Hematopoietic multipotent progenitor cell treated with erythropoietin and hydrocortisone succinate and interleukin-3 and kit ligand, for 17 days (in vitro differentiated cells): ENCODE results near the gene AQP1.

Source experiments
- DNase-seq: peaks from one replicate; pipeline ENCODE4 v3.0.0-alpha.2; 2015; ENCODE audit warnings: low spot score

Gene AQP1

GRCh38 chr7:30921540-30922401 is 10.1 kb downstream of the AQP1 start:
- DNase-seq: no peak

GRCh38 chr7:30922596-30922995 is 10.9 kb downstream of the AQP1 start:
- DNase-seq: no peak

GRCh38 chr7:30923009-30923773 is 11.5 kb downstream of the AQP1 start:
- DNase-seq: no peak

DNA sequence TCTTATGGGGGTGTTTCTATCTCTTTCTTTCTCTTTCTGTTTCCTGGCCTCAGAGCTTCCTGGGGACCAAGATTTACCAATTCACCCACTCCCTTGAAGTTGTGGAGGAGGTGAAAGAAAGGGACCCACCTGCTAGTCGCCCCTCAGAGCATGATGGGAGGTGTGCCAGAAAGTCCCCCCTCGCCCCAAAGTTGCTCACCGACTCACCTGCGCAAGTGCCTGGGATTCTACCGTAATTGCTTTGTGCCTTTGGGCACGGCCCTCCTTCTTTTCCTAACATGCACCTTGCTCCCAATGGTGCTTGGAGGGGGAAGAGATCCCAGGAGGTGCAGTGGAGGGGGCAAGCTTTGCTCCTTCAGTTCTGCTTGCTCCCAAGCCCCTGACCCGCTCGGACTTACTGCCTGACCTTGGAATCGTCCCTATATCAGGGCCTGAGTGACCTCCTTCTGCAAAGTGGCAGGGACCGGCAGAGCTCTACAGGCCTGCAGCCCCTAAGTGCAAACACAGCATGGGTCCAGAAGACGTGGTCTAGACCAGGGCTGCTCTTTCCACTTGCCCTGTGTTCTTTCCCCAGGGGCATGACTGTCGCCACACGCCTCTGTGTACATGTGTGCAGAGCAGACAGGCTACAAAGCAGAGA is 12.2 kb downstream of the AQP1 start:
- no peak for DNase-seq

GRCh38 chr7:30924624-30925023 is 13.0 kb downstream of the AQP1 start:
- no peak for DNase-seq

DNA sequence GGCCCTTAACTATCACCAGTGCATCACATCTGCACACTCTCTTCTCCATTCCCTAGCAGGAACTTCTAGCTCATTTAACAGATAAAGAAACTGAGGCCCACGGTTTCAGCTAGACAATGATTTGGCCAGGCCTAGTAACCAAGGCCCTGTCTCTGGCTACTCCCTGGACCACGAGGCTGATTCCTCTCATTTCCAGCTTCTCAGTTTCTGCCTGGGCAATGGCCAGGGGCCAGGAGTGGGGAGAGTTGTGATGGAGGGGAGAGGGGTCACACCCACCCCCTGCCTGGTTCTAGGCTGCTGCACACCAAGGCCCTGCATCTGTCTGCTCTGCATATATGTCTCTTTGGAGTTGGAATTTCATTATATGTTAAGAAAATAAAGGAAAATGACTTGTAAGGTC is 13.5 kb downstream of the AQP1 start:
- DNase-seq: no peak

DNA sequence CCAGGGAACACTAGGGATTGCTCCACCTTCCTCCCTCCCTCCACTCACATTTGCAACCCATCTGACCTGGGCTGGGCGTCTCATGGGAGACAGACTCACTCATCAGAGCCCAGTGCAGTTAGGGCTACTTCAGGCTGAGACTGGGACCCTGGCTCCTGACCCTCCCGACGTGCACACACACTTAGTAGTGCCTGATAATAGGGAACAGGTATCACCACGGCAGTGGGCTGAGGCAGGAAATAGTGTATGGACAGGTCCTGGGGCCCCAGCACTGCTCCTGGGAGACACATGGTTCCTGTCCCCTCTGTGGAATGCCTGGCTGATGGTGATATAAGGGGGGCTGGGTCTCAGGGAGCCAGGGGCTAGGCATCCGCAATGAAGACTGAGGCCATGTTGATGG is 14.3 kb downstream of the AQP1 start:
- DNase-seq: no peak

DNA sequence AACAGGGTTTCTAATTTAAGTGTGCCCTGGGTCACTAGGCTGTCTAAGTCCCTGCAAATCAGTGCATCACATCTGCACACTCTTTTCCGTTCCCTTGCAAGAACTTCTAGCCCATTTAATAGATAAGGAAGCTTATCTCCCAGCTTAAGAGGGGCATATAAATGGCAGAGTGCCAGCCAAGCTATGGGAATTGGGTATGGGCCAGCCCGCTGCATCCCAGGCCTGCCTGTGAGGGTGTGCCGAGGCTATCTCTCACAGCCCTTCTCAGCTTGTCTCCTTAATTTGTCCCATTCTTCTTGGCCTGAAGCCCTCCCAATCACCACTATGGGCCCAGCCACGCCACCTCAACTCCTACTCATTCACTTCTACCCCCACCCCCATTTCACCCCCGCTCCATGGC is 14.7 kb downstream of the AQP1 start:
- peak; percentile 72 for DNase-seq

DNA sequence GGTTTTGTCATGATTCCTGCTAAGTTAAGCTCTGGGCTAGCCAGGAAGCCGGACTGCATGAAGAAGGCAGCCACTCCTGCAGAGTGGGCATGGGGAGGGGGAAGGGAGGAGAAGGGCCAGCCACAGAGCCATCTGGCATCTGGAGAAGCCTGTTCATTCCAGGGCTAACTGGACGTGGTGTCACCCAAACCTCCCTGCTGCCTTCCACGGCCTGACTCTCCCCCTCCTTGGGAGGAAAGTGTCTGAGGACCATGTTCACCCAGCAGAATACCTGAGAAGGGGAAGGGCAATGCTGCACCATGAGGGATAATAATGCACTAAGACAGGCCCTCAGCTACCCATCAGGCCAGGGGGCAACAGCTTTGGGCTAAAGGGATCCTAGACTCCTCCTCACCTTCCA is 15.4 kb downstream of the AQP1 start:
- no peak for DNase-seq

DNA sequence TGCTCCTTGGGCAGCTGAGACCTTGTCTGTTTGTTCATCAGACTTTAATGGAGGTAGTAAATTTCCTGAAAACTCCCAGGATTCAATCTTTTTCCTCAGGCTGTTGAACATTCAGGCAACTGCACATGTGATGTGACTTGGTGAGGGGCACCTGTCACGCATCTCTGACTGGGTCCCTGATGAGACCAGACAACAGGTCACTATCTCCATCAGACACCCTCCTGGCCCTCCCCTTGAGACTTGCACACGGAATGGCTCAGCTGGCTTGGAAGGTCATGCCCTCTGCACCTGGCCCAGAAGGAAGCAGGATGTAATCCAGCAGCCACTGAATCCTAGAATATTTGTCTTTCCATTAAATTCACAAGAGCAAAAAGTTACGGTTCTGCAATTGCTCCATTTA is 15.9 kb downstream of the AQP1 start:
- DNase-seq: no peak

DNA sequence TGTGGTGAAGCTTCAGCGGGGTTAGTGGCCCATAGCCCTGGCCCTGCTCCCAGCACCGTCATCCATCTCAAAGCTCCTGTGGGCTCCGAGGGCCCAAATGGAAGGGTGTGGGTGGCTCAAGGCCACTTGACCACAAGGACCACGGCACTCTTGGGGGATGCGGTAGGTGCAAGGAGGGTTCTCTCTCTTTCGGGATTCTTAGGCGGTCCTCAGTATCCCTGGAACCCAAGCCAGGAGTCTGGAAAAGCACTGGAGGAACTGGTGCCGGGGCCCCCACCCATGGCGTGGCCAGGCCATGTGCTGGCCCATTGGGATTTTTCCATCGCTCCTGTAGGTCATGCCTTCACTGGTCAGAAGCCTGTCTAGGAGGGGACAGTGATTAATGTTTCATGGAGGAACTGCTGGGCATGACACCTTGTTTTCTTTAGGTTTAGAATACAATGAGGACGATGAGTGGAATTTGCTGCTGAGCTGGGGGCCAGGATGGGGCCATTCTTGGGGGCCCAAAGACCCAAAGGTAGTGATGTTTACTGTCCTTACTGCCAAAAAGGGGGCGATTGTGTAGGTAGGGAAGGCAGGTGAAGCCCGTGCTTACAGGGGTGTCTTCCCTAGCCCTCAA is 16.7 kb downstream of the AQP1 start:
- DNase-seq: no peak

DNA sequence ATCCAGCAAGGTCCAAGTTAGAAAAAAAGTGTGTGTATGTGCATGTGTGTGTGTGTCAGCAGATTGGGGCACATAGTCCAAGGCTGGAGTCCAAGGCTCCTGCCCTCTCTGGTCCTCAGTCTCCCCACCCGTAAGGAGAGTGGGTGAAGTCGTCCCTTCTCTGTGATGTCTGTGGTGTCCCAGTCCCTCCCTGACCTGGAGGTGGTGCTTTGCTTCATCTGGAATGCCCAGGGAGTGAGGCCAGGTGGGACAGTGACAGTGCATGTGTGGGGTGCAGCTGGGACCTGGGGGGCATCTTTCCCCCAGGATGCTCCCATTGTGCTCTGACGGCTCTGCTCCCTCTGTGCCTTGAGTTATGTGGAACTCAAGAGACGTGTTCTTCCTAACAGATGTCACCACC is 18.0 kb downstream of the AQP1 start:
- DNase-seq: no peak

DNA sequence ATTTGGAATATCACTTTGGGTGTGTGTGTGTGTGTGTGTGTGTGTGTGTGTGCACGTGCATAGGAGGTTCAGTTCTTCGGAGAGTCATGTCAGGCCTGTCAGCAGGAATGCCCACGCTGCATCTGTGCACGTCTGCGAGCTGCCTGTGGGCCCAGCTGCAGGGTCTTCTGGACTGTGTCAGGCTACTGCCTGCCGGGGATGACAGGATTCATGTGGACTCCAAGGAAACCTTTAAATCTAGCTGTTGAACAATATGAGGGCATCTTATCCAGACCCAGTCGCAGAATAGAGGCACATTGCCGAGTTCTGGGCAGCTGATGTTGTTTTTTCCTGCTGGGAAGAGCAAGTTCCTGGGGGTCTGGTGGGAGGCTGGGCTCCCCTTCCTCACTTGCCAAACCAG is 19.0 kb downstream of the AQP1 start:
- no peak for DNase-seq

- DNase-seq: no peak
Observed at GRCh38 chr7:30931161-30931928, 19.7 kb downstream of the AQP1 start.

DNA sequence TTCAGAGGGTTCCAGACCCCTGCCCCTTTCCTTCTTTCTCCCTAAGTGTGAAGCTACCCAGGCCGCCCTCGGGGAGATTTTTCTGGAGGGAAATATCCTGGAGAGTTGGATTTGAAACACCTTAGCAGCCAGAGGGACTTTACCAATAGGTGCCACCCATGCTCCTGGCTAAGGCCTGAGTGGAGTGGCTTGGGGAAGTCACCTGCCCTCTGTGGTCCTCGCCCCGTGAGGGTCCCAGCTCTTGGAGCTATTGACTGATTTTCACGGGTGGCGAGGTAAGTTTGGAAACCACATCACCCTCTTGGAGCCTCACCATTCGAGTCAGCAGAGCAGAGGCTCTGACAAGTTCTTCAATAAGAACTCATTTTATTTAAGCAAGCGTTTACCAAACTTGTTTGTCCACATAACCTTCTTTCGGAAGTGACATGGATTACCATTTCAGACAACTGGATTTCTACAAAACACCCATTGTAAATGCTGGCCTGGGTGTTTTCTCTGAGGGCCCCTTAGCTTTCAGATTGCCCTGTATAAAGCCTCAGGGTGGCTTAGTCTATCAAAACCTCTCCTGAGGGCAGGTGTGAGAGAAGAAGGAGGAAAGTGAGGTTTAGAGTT is 20.4 kb downstream of the AQP1 start:
- DNase-seq: no peak

DNA sequence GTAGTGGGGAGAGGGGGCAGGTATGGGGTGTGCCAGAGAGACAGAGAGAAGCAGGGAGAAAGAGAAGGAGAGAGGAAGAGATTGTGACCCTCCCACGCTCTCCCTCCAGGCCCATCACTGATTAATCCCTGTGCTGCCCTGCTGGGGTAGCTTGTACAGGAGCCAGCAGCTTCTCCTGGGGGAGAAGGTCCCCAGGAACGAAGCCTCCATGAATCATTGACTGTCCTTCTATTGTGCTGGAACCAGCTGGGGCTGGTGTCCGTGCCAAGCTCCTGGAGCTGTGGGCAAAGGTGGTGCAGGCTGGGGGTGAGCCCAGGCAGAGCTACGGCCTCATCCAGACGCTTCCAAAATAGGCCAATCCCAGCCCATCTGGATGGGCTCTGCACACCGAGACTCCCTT is 20.9 kb downstream of the AQP1 start:
- no peak for DNase-seq

GRCh38 chr7:30933124-30933974 is 21.7 kb downstream of the AQP1 start:
- no peak for DNase-seq

DNA sequence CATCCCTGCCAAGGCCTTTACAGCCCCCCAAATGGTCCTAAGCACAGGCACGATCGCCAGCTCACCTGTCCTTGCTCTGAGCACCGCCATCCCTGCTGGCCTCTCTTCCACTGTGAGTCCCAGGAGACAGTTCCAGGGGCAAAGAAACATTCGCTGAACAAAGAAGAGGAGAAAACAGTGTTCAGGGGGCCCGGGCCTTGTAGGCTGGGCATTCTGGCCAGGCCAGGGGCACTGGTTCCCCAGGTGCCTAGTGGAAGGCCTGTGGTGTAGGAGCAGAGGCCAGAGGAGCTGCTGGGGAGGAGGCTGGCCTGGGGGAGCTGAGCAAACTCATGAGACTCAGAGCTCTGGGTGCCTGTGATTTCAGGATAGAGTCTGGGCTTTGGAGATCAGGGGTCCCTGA is 22.6 kb downstream of the AQP1 start:
- no peak for DNase-seq

DNA sequence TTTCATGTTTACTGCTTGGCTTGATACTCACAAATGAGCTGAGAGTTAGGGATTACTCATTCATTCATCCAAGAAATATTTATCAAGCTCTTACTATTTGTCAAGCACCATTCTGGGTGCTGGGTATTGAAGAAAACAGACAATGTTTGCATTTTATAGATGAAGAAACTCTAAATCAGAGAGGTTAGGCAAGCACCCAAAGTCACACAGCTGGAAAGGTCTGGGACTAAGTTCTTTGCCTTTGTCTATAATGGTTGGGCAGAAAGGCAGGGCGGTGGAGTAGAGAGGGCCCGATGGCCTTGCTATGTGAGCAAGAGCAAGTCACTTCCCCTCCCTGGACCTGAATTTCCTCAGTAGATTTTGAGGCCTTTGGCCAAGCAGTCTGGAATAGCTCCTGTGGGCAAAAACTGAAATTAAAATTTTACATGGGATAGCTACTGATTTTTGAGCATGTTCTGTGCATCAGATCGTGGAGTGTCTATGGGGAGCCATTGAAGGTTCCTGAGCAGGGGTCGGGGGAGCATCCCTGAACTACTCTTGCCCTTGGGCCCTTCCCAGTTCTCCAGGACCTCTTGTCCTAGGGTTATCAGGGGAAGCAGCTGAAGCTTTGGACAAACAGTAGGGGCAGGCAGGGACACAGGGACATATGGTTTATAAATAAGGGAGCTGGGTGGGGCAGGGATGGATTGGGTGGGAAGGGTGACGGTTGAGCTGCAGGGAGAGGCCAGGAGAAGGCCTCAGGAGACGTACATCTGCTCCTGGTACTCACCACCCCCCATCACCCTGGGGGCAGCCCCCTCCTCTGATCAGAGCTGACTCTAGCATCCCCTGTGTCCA is 23.3 kb downstream of the AQP1 start:
- no peak for DNase-seq

- no peak for DNase-seq
Observed at GRCh38 chr7:30935569-30935877, 23.9 kb downstream of the AQP1 start.
